ENCODE data around the gene SDK1.
"Not testable (repeated sequence)": the region's sequence is repeated elsewhere in the genome, so short reads cannot be mapped to it uniquely, and the experiment has no call there.

Gene SDK1

DNA sequence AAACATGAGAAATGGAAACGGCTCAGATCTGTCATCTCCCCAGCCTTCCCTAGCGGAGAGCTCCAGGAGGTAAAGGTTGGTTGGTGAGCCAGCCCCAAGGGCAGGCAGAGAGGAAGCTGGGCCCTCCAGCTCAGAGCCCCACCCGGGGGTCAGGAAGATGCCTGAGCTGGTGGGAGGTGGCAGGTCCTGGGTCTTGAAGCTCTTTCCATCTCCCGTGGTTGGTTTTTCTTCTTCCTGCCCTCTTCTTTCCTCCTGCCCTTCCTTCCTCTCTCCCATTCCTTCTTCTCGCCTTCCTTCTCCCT is 996.8 kb downstream of the SDK1 start:
- FAIRE-seq: no peak
- no peak for DNase-seq (ENCODE audit: insufficient read length, low spot score)

DNA sequence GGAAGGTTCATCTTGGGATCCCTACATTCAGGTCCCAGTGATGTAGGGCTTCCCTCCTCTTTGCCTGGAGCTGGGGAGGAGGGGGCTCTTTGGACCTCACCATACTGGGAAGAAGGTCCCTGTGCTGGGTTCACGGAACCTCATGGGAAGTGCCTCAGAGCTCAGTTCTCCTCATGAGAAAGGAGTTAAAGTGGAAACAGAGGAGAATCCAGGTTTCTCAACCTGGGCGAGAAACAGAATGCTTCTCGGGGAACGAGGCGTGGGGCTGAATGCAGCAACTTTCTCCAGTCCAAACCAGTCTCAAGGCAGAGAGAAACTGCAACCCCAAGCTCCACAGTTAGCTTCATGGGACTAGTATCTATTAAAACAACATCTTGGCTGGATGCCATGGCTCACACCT is 998.4 kb downstream of the SDK1 start:
- DNase-seq (ENCODE audit: insufficient read length, low spot score) (no peak), FAIRE-seq (no peak)

DNA sequence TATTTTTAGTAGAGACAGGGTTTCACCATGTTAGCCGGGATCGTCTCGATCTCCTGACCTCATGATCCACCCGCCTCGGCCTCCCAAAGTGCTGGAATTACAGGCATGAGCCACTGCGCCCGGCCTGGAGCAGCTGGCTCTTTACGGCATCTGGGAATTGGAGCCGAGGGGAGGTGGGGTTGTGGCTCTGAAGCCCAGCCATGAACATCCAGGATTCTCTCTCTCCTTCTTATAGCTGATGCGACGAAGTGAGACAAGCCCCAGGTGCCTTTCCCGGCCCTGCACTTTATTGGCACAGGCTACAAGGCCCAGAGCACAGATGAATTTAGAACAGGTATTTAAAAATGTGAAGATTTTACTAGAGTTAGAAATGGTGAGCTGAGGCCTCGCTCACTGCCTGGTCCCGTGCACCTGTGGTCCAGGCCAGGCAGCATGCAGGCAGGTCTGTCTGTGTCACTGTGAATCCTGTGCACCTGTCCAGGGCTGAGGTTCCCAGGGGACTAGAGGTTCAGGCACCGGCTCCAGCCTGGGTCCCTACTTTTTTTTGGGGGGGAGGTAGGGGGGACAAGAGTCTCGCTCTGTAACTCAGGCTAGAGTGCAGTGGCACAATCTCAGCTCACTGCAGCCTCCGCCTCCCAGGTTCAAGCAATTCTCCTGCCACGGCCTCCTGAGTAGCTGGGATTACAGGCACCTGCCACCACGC is 1001.3 kb downstream of the SDK1 start:
- DNase-seq (ENCODE audit: insufficient read length, low spot score): no peak
- FAIRE-seq: no peak

DNA sequence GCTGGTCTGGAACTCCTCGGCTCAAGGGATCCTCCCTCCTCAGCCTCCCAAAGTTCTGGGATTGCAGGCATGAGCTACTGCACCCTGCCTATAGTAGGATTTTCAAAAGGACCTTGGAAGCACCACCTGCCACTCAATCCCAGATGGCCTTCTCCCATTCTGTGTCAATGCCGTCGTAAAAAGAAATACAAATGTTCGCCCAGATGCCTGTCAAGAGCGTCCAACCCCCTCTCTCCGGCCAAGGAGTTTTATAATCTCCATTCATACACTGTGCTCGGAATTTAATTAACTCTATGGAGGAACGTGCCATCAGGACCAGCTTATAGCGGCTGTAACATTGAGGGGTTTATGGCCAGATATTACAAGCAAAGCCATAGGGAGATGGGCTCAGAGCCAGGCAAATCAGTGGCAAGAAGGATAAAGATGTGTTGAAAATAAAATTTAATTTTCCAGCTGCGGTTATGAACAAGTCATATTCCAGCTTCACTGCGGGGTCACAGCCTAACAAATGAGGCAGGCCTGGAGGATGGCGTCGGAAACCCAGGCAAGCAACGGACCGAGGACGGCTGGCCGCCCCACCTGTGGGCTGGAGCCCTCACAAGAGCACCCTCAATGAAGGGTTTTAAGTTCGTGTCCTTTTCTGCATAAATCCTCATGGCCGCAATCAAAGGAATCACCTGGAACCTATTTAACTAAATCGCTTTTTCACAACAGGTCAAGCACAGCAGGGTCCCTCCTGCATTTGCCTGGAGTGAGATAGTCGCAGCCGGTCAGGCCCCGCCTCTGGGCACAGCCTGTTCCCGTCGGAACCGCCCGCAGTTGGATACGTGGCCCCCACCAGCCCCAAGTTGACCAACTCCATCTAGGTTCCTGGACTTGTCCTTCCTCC is 1006.5 kb downstream of the SDK1 start:
- DNase-seq (ENCODE audit: insufficient read length, low spot score): no peak
- no peak for FAIRE-seq

DNA sequence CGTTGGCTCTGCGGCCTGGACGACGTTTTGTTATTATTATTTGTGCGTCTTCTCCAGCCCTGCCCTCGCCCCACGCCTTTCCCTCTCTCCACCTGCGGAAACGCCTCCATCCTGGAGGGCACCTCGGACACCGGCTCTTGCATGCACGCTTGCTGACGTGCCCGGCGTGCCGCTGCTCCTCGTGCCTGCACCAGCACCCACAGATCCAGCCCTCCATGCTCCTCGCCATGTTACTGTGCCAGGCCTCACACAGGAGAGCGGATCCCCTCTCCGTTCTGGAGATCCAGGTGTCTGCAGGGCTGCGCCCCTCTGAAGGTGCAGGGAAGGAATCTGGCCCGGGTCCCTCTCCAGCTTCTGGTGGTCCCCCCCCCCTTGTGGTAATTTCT is 1007.1 kb downstream of the SDK1 start:
- FAIRE-seq (no peak), DNase-seq (ENCODE audit: insufficient read length, low spot score) (no peak)

DNA sequence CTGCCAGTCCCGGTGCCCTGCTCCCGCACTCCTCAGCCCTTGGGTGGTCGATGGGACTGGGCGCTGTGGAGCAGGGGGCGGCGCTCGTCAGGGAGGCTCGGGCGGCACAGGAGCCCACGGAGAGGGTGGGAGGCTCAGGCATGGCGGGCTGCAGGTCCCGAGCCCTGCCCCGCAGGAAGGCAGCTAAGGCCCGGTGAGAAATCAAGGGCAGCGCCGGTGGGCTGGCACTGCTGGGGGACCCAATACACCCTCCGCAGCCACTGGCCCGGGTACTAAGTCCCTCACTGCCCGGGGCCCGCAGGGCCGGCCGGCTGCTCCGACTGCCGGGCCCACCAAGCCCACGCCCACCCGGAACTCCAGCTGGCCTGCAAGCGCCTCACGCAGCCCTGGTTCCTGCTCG is 1012.9 kb downstream of the SDK1 start:
- DNase-seq (ENCODE audit: insufficient read length, low spot score); FAIRE-seq: not testable (repeated sequence)

DNA sequence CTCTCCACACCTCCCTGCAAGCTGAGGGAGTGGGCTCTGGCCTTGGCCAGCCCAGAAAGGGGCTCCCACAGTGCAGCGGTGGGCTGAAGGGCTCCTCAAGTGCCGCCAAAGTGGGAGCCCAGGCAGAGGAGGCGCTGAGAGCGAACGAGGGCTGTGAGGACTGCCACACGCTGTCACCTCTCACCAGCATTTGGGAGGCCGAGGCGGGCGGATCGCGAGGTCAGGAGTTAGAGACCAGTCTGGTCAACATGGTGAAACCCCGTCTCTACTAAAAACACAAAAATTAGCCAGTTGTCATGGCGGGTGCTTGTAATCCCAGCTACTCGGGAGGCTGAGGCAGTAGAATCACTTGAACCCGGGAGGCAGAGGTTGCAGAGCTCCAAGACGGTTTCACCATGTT is 1013.3 kb downstream of the SDK1 start:
- FAIRE-seq: not testable (repeated sequence)

More for the DNA sequence above, 1013.3 kb downstream of the SDK1 start:
- DNase-seq (ENCODE audit: insufficient read length, low spot score): not testable (repeated sequence)

Measured in GM19239 (cell line).